B cell (primary cell): ENCODE results near the gene CFAP73. TPM values are rescaled to one million over a fixed set of nuclear protein-coding genes. Genes with fewer than 3 reads are reported as not detected.

Experiments used
- ATAC-seq: fragments of 200-7000 bp; cut with Tn5 transposase; one replicate; pipeline ENCODE4 v1.10.0; 2021; ENCODE audit warnings: low read depth, mild to moderate bottlenecking, moderate number of reproducible peaks, moderate library complexity
- CTCF ChIA-PET: fragments of 350-600 bp; sonication (Branson Sonifier 250); formaldehyde crosslinking; loops from one replicate; lab custom pipeline; 2021; ENCODE audit warnings: antibody characterized with exemption, inconsistent platforms; lab: Charles Lee
- POLR2A ChIA-PET: fragments of 350-600 bp; sonication (Branson Sonifier 250); formaldehyde crosslinking; loops from one replicate; lab custom pipeline; 2021; ENCODE audit warnings: antibody characterized with exemption; lab: Charles Lee
- DNase-seq: peaks from one replicate; pipeline ENCODE4 v3.0.0; 2013
- H2AFZ ChIP-seq: 2 replicates; pipeline ENCODE4 v1.6.1; 2012; ENCODE audit warnings: mild to moderate bottlenecking, low read depth, low read length; ENCODE audit not compliant: insufficient read depth, poor library complexity, severe bottlenecking
- H3K27ac ChIP-seq, 2 donors: 1 replicate in 1 of 2; 2 replicates in 1 of 2; pipeline ENCODE4 v1.5.1; 2012 to 2013; ENCODE audit warnings: low read length in 2 of 2, mild to moderate bottlenecking in 2 of 2, moderate library complexity in 1 of 2
- H3K27me3 ChIP-seq, 4 experiments: fragments of 200-600 bp in 1 of 4; sonication (generic) in 1 of 4; replicated peaks in 1 of 4; 1 replicate in 2 of 4; 2 replicates in 2 of 4; pipeline versions ENCODE4 v1.6.1 to v1.7.0; 2013 to 2016; ENCODE audit warnings: low read length in 3 of 4, mild to moderate bottlenecking in 2 of 4, mixed read lengths in 1 of 4, moderate library complexity in 1 of 4; ENCODE audit not compliant: insufficient read depth in 4 of 4, control insufficient read depth in 3 of 4; ENCODE audit errors: control extremely low read depth in 1 of 4
- H3K36me3 ChIP-seq, 2 experiments: replicated peaks in 1 of 2; 1 replicate in 1 of 2; 2 replicates in 1 of 2; pipeline versions ENCODE4 v1.6.1 to v1.7.1; 2013; ENCODE audit warnings: low read length in 1 of 2; ENCODE audit not compliant: insufficient read depth in 2 of 2, control insufficient read depth in 1 of 2; ENCODE audit errors: control extremely low read depth in 1 of 2, extremely low read depth in 1 of 2
- H3K4me1 ChIP-seq, 2 donors: fragments of 200-600 bp in 1 of 2; sonication (generic) in 1 of 2; 1 replicate in 1 of 2; 2 replicates in 1 of 2; pipeline versions ENCODE4 v1.5.1 to v1.6.1; 2013 to 2017; ENCODE audit warnings: low read length in 2 of 2; ENCODE audit not compliant: control insufficient read depth in 2 of 2, insufficient read depth in 2 of 2
- H3K4me2 ChIP-seq: replicated peaks from 2 replicates; pipeline ENCODE3; 2012; ENCODE audit warnings: mild to moderate bottlenecking, low read depth, low read length; ENCODE audit not compliant: poor library complexity, severe bottlenecking
- H3K4me3 ChIP-seq, 5 experiments: fragments of 200-600 bp in 1 of 5; sonication (generic) in 1 of 5; 1 replicate in 3 of 5; 2 replicates in 2 of 5; pipeline versions ENCODE4 v1.5.1 to v1.7.0; 2011 to 2016; ENCODE audit warnings: low read length in 4 of 5, mild to moderate bottlenecking in 4 of 5, low read depth in 2 of 5, control low read depth in 1 of 5, moderate library complexity in 1 of 5; ENCODE audit not compliant: insufficient read depth in 1 of 5; ENCODE audit errors: control extremely low read depth in 1 of 5, extremely low read depth in 1 of 5
- H3K79me2 ChIP-seq: fragments of 200-600 bp; sonication (generic); one replicate; pipeline ENCODE4 v1.6.0; 2016; ENCODE audit warnings: low read length; ENCODE audit not compliant: control insufficient read depth, insufficient read depth
- H3K9ac ChIP-seq: fragments of 200-600 bp; sonication (generic); 2 replicates; pipeline ENCODE4 v1.6.1; 2017; ENCODE audit warnings: mild to moderate bottlenecking, low read length, moderate library complexity
- H3K9me3 ChIP-seq, 3 donors: one replicate each; pipeline versions ENCODE4 v1.6.1 to v1.7.1; 2013; ENCODE audit warnings: low read length in 2 of 3; ENCODE audit not compliant: control insufficient read depth in 2 of 3, insufficient read depth in 1 of 3; ENCODE audit errors: control extremely low read depth in 1 of 3
- H4K20me1 ChIP-seq: 2 replicates; pipeline ENCODE4 v1.6.0; 2012; ENCODE audit warnings: mild to moderate bottlenecking, low read length; ENCODE audit not compliant: insufficient read depth, control insufficient read depth, poor library complexity, severe bottlenecking
- H3K27ac Mint-ChIP-seq: one replicate; pipeline ENCODE4 v1.8.0; 2021; ENCODE audit warnings: mixed read lengths
- H3K27me3 Mint-ChIP-seq: one replicate; pipeline ENCODE4 v1.8.0; 2021; ENCODE audit warnings: mixed read lengths
- H3K4me1 Mint-ChIP-seq: one replicate; pipeline ENCODE4 v1.8.0; 2021; ENCODE audit warnings: mixed read lengths
- H3K4me3 Mint-ChIP-seq: one replicate; pipeline ENCODE4 v1.8.0; 2021; ENCODE audit warnings: mixed read lengths
- H3K9me3 Mint-ChIP-seq: one replicate; pipeline ENCODE4 v1.8.0; 2022; ENCODE audit warnings: mixed read lengths; ENCODE audit not compliant: insufficient read depth
- CTCF ChIP-seq: fragments of 200-600 bp; IDR thresholded peaks from one replicate; pipeline ENCODE4 v1.8.0; 2022; ENCODE audit warnings: antibody characterized with exemption, mild to moderate bottlenecking
- EZH2 ChIP-seq: IDR thresholded peaks from 2 replicates; pipeline ENCODE4 v1.6.1; 2012; ENCODE audit warnings: borderline replicate concordance, low read depth, mild to moderate bottlenecking, moderate library complexity, low read length; ENCODE audit not compliant: insufficient read depth, poor library complexity, severe bottlenecking
- WGBS: methylation state at CpG from one replicate; pipeline ENCODE4 v1.1.5; 2013; ENCODE audit warnings: missing lambda C conversion rate; ENCODE audit not compliant: insufficient coverage; 5-methylcytosine and 5-hydroxymethylcytosine counted together
- intact Hi-C: fragments of 100-400 bp; cut with micrococcal nuclease; formaldehyde crosslinking; loops from one replicate; pipeline ENCODE4 v1.10.0; 2022
- polyA plus RNA-seq: library from polyadenylated mRNA; depleted of rRNA; stranded (reverse); fragments of >200 nt; gene quantifications from 2 replicates; pipeline ENCODE4 v1.2.3, GENCODE V29; 2012
- total RNA-seq, 2 donors: library from RNA; stranded (reverse); fragments of 120-200 nt in 1 of 2; gene quantifications; 1 replicate in 1 of 2; 2 replicates in 1 of 2; pipeline versions ENCODE4 v1.2.3 to v1.2.4, GENCODE V29; 2013 to 2022

Gene CFAP73
- total and polyA plus RNA-seq, 2 donors (not counting 1 experiment from before 2014, with no cell fraction given), result 0.13 to 5.1 TPM

DNA sequence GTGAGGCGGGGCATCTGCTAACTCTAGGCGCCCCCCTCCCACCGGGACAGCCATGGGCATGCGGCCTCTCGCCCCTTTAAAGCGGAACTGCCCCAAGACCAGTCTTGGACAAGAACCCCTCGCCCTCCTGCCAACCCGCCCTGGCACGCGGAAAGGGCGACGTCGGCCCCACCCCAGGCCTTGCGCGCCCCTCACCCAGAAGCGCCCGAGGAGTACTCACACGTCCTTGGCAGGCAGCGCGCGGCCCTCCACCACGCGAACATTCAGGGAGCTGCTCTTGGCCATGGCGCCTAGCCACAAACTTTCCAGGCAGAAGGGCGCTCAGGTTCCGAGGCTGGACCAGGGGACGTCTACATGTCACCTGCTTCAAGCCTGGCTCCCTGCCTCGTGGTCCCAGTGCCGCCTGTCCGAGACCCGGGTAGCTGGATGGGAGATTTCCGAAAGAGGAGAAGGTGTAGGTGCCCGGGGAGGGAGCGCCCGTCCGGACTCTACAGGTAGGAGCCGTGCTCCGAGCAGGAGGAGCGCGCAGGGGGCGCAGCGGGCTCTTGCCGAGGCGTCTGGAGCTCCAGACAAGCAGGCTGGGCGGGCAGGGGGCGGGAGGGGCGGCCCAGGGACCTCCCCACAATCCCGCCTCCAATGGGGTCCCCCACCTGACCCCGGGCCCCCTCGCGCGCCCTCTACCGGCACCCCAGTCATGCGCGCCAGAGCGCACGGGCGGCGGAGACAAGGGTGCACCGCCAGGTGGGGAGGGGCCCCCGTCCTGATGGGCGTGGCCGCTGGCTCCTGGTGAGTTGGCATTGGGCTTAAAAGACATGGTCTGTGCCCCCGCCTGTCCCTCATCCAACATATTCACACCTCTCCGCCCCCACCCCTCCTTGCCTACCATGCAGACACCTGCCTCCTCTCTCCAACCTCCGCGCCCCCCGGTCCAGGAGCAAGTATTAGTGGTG, 14.1 kb upstream of the CFAP73 start, which contains the start of gene RASAL1:
RASAL1 (minus strand) TSS at position 584 of the 950 bp plus-strand sequence; CDS start at position 285, 299 bp downstream.
- no peaks in the 10 kb centered on the region for H3K9me3 Mint-ChIP-seq
- Histone ChIP-seq H3K9ac (peak within 1 kb of the TSS; percentile 43), H3K4me1 (peaks cover 16 to 25% of the 10 kb centered on the region in 2 donors), H2AFZ (peak within 1 kb of the TSS; percentile 60), H3K79me2 (no peaks in the 10 kb centered on the region), H3K4me3 (peak within 1 kb of the TSS in 4 of 5 experiments; percentile 24 to 46 (median 32)), H4K20me1 (no peaks in the 10 kb centered on the region), H3K4me2 (peak within 1 kb of the TSS; percentile 85), H3K9me3 (no peaks in the 10 kb centered on the region), H3K27ac (no peak within 1 kb of the TSS), H3K36me3 (no peaks in the 10 kb centered on the region), H3K27me3 (peaks cover 0 to 21% (median 6%) of the 10 kb centered on the region in 4 experiments)
- H3K27me3 Mint-ChIP-seq, result peaks cover 6% of the 10 kb centered on the region
- peak; percentile 74 for DNase-seq
- H3K27ac Mint-ChIP-seq, result peak within 1 kb of the TSS; percentile 85
- peaks cover 26% of the 10 kb centered on the region for H3K4me1 Mint-ChIP-seq
- POLR2A ChIA-PET, result interaction anchor here (0.7 kb wide), 1 partner anchor 48 kb away, joined by 3 read pairs; no protein-coding TSS in a partner anchor
- peak; percentile 80 for ATAC-seq
- H3K4me3 Mint-ChIP-seq, result peak within 1 kb of the TSS; percentile 84
- 5% methylated on average over 55 of the region's 68 CpGs for WGBS
- intact Hi-C loops, result loop anchor here (1.0 kb wide), 1 partner anchor 18 kb away; no protein-coding TSS in a partner anchor
- TF ChIP-seq CTCF (peak; percentile 70), EZH2 (no peak)
- CTCF ChIA-PET, result interaction anchor here (0.8 to 1.4 kb wide), 4 partner anchors 17 to 40 kb away, joined by 3 to 6 read pairs (median 4); no protein-coding TSS in a partner anchor
